Fibroblast of skin of scalp (primary cell): ENCODE results near the gene SETD2.
A peak's percentile ranks its signal among the peaks of the same experiment; 100 is the strongest.

Experiments
- DNase-seq: peaks from one replicate; pipeline ENCODE4 v3.0.0-alpha.2; 2013

SETD2 gene

GRCh38 chr3:46997453-46998091 is 166.3 kb downstream of the SETD2 start:
- no peak for DNase-seq

- DNase-seq, result peak; percentile 18
Observed at GRCh38 chr3:46996689-46997452, 167.0 kb downstream of the SETD2 start.

GRCh38 chr3:46995901-46996562 is 167.9 kb downstream of the SETD2 start:
- DNase-seq, result no peak

GRCh38 chr3:46994801-46995731 is 168.8 kb downstream of the SETD2 start:
- DNase-seq, result no peak

GRCh38 chr3:46993986-46994385 is 169.9 kb downstream of the SETD2 start:
- DNase-seq, result no peak

GRCh38 chr3:46993292-46993691 is 170.6 kb downstream of the SETD2 start:
- DNase-seq, result no peak

GRCh38 chr3:46992231-46992630 is 171.7 kb downstream of the SETD2 start:
- DNase-seq, result no peak

- no peak for DNase-seq
Observed at GRCh38 chr3:46991406-46992165, 172.3 kb downstream of the SETD2 start.

GRCh38 chr3:46990573-46991374 is 173.1 kb downstream of the SETD2 start:
- DNase-seq, result no peak

GRCh38 chr3:46989146-46989810 is 174.6 kb downstream of the SETD2 start:
- DNase-seq, result no peak

- DNase-seq, result no peak
Observed at GRCh38 chr3:46988616-46989015, 175.3 kb downstream of the SETD2 start.

GRCh38 chr3:46987743-46988401 is 176.0 kb downstream of the SETD2 start:
- DNase-seq, result no peak

GRCh38 chr3:46987319-46987742 is 176.6 kb downstream of the SETD2 start:
- DNase-seq, result no peak

GRCh38 chr3:46986782-46987310 is 177.1 kb downstream of the SETD2 start:
- DNase-seq, result no peak

GRCh38 chr3:46986055-46986730 is 177.7 kb downstream of the SETD2 start:
- DNase-seq, result no peak

- no peak for DNase-seq
Observed at GRCh38 chr3:46985588-46985987, 178.3 kb downstream of the SETD2 start.

- no peak for DNase-seq
Observed at GRCh38 chr3:46984591-46985459, 179.1 kb downstream of the SETD2 start.

GRCh38 chr3:46982546-46982945 is 181.4 kb downstream of the SETD2 start:
- DNase-seq, result no peak
